ENCODE results near the gene RNF111.
"Not testable (repeated sequence)": the region's sequence is repeated elsewhere in the genome, so short reads cannot be mapped to it uniquely, and the experiment has no call there.

RNF111 gene

DNA sequence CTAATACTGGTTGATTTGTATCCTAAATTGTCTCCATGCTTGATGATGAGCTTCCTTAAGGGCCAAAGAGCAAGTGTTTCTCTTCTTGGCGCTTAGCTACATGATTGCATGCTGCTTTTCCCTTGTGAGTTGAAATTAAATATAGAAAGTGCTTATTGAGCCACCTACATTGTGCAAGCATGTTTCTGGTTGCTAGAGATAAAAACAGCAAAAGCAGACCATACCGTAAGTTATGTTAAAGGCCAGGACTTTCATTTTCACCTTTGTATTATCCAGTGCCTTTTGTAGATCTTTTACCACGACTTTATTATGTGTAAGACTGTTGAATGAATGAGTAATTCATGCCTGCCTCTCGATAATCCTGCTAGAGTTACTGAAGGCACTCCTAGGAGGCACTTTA is 75.6 kb downstream of the RNF111 start:
- DNase-seq = no peak

DNA sequence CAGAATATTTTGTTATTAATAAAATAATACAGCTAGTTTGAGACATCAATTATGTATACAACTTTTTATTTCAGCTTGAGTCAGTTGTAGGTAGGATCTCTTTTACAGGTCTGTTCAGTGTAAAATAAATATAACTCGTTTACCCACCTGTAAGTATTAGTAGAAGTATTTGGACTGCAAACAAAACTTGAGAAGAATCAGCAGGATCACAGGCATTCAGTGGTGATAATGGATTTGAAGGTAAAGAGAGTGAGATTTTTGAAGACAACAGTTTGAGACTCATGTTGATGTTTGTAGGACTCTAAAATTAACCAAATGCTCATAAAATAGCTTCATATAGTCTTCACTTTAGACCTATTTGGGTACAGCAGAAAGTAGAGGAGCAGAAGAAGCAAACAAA is 82.0 kb downstream of the RNF111 start:
- DNase-seq = no peak

DNA sequence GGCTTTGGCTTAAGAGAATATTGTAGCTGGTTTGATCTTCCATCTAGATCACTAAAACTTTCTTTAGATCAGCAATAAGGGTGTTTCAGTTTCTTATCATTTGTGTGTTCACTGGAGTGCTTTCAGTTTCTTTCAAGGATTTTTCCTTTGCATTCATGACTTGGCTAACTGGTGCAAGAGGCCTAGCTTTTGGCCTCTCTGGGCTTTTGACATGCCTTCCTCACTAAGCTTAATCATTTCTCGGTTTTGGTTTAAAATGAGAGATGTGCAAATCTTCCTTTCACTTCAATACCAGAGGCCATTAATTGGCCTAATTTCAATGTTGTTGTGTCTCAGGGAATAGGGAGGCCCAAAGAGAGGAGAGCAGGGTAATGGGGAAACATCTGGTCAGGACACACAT is 87.1 kb downstream of the RNF111 start:
- no peak for DNase-seq

DNA sequence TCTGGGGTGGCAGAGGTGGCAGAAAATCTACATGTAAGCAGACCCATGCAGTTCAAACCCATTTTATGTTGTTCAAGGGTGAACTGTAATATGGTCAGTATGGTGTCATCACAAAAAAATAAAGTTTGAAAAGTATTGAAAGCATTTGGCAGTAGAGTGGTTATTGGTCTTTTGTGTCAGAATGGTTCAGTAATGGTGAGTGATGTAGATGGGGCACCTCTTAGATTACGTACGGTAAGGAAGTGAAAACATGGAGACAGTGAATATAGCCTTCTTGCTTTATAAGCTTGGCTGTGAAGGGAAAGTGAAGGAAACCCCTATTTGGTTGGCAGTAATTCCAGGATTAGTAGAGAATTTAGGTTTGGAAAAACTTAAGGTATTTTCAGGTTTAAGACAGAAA is 100.3 kb downstream of the RNF111 start:
- no peak for DNase-seq

DNA sequence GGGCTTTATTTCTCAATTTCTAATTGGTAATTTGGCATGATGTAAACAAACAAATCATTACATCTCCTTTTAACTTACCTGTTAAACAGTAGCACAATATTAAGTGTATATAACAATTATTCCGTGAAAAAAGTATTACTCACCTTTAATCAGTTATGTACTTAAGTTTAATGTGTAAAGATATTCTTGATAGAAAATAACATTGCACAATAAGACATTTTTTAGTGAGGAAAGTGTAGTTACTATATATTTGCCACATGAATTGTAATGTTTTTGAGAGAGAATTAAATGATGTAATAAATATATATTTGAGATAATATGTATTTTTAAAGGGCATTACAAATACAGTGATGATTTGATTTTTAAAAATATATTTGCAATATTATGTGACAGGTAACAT is 106.6 kb downstream of the RNF111 start:
- DNase-seq = no peak

DNA sequence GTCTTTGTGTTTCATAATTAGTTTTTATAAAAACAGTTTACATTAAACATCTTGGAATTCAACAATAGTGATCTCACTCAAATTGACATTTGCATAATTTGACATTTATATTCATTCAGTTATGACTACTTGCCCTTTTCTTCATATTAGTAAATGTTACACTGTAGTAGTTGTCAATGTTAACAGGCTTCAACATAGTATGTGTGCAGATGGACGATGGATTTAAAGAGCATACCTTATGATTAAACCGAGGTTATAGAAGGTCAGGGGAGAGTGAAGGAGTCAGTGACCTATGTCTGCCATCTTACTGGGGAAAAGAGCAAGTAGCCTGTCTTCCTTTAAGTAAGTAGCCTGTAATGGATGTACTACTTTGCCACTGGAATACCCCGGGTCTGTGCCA is 109.0 kb downstream of the RNF111 start:
- DNase-seq = no peak

DNA sequence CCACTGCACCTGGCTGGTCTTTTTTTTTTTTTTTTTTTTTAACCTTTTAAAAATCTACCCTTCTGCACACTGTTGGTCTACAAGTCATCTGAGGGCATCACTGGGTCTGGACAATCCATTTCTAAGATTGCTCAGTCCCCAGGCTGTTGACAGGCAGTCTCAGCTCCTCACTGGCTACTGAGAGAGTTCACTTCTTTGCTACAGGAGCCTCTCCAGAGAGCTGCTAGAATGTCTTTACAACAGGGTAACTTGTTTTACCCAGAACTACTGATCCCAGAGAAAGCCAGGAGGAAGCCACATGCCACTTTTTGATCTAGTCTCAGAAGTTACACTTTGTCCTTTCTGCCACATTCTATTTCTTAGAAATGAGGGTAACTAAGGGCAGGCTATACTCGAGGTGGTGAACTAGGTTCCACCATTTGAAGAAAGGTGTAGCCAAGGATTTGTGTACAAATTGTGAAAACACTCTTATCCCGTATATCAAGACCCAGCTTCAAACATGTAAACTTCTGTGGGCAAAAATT is 111.8 kb downstream of the RNF111 start:
- DNase-seq = no peak

DNA sequence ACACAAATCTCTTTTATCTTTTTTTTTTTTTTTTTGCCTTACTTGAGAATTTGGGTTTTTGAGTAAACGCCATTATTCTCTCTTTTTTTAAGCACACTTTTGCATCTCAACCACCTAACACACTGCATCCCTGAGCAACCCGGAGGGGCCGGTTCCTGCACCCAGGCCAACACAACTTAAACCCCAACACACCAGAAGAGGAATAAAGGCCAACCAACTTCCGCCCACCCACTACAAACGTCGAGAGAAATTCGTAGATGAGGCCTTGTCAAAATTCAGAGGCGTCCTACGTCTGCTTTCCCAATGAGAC is 117.1 kb downstream of the RNF111 start:
- no peak for DNase-seq

DNA sequence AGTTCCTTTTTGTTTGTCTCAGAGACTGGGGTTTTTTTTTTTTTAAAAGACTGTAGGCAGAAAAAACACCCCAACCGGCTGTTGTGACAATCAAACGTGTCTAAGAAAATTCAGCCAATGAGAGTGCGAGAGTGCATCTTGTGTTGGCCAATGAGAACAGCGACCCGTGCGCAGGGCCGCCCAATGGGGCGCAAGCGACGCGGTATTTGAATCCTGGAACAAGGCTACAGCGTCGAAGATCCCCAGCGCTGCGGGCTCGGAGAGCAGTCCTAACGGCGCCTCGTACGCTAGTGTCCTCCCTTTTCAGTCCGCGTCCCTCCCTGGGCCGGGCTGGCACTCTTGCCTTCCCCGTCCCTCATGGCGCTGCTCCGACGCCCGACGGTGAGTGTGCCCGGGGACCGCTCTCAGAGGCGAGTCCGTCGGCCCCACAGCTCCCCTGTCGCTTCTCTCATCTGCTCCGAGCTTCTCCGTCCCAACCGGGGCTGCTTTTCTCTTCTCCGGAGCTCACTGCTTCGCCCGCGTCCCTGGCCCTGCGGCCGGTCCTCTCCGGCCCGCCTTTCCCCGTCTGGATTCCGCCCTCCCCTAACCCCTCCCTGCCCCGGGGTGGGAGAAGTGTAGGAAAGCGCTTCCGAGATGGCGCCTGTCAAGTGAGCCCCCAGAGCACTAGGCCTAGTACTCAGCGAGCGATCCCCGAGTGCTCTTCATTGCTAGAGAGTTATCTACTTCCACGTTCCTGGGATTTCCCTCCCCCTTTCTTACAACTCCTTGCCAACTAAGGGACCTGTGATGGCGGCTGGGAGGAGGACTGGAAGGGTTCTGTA is 117.7 kb downstream of the RNF111 start, which contains the start of gene CCNB2:
Gene CCNB2, plus strand, starts transcription at position 235 of the 821 bp plus-strand sequence. Its CDS starts 123 bp downstream, at position 358.
- DNase-seq = peak; percentile 70 to 72

DNA sequence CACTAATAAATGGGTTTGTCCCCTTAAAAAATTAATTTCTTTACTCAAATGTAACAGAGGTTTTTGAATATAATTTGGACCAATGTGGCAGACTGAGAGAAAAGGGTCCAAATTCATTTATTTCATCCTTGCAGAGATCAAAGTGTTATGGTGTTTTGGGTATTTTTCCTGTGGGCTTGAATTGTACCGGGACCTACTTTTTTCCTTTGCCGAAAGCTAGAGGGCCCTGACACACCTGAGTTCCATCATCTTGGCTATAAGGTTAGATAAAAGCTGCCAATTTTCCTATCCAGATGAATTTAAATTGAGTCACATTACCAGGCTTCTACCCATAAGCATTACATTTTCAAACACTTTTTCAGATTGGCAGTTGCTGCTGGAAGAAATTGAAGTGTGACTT is 118.4 kb downstream of the RNF111 start:
- no peak for DNase-seq

DNA sequence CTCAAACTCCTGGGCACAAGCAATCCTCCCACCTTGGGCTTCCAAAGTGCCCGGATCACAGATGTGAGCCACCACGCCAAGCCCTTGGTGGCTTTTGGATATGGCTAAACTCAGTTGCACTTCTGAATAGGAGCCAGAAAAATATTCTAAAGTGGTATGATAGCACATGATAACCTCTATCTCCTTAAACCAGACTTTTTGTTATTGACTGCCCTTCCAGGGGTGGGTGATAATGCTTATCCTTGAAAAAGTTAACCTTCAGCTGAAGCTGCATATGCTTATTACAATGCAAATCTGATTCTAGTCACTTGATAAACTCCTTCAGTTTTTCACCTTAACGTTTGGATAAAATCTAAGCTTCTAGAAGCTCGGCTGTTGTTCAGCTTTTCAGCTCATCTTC is 123.8 kb downstream of the RNF111 start:
- no peak for DNase-seq

DNA sequence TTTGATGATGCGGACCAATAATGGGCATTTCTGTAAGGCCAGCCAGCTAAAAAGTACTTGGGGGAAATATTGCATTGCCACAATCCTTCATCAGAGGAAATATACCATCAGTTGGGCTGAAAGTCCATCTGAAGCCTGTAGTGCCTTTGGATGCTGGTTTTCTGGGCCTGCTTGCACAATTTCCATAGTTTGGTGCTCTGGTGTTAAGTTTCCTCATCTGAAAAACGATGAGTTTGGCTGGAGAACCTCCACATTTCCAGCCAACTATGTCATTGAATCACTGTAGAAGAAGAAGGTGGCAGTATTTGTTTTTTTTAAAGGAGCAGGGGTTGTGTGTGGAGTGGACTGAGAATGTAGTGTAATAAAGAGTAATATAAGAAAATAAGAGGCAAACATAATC is 127.6 kb downstream of the RNF111 start:
- no peak for DNase-seq

DNA sequence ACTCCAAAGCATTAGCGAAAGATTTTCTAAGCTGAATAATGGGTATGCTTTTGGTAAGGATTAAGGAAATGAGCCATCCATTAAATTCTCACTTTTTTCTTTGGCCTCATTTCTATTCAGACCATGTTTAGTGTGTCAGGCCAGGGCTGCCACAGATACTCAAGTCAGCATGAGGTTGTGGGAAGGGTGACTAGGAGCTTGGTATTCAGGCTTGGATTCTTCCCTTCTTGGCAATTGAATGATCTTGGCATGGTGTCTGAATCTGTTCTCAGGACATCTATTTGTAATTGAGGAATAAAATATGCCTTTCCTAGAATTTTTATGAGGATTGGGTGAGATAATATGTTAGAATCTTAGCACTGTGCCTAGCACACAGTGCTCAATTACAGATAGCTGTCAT is 128.7 kb downstream of the RNF111 start:
- no peak for DNase-seq

DNA sequence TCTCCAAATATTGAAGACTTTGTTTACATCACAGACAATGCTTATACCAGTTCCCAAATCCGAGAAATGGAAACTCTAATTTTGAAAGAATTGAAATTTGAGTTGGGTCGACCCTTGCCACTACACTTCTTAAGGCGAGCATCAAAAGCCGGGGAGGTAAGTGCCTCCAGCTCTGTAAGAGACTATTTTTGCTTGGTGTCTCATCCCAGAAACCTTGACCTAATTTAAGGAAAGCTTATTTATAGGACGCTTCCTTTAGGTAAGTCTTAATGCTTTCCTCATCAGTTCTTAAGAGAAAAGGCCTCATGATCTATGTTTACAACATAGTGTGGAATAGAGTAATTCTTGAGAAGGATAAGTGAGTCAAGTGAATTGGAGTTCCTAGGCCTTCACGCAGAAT is 129.3 kb downstream of the RNF111 start:
- DNase-seq = no peak

DNA sequence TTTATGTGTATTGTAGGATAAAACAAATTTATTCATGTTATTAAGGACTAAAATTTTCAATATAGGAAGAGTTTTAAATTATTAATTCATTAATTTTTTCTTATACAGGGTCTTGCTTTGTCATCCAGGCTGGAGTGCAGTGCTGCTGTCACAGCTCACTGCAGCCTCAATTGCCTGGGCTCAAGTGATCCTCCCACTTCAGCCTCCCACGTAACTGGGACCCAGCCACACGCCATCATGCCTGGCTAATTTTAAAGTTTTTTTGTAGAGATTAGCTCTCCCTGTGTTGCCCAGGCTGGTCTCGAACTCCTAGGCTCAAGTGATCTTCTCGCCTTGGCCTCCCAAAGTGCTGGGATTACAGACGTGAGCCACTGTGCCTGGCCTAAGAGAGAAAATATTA is 132.2 kb downstream of the RNF111 start:
- no peak for DNase-seq

DNA sequence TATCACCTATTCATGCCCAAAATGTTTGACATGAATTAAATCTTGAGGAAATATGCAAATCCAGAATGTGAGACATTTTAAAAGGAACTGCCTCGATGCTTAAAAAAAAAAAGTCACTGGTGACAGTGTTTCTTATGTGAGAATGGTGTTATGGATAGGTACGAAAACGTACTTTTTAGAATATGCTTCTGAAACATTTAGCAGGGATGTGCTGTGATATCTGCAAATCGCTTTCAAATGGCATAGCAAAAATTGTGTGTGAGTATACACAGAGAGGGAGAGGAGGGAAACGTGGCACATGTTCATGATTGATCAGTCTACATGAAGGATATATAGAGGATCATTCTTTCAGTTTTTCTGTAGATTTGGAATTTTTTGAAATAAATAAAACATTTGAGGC is 133.5 kb downstream of the RNF111 start:
- no peak for DNase-seq

DNA sequence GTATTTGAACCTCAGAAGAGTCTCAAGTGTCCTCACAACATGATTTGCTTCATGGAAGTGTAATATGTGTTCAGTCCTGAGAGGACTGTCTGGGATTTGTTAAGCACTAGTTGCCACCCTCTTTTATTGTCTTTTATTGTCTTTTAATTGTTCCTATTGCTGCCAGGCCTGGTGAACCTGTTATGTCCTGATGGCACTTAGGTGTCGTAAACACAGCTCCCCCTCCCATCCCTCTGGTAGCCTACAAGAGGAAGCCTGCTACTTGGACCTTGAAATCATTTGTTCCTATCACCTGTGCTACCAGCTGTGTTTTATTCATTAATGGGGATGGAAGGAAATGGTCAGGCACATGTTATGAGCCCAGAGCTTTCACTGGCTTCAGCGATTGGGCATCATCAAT is 136.8 kb downstream of the RNF111 start:
- DNase-seq = no peak

DNA sequence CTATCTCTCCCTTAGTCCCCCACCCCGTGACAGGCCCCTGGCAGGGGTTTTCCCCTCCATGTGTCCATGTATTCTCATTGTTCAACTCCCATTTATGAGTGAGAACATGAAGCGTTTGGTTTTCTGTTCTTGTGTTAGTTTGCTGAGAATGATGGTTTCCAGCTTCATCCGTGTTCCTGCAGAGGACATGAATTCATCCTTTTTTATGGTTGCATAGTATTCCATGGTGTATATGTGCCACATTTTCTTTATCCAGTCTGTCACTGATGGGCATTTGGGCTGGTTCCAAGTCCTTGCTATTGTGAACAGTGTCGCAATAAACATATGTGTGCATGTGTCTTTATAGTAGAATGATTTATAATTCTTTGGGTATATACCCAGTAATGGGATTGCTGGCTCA is 138.2 kb downstream of the RNF111 start:
- DNase-seq = not testable (repeated sequence)

DNA sequence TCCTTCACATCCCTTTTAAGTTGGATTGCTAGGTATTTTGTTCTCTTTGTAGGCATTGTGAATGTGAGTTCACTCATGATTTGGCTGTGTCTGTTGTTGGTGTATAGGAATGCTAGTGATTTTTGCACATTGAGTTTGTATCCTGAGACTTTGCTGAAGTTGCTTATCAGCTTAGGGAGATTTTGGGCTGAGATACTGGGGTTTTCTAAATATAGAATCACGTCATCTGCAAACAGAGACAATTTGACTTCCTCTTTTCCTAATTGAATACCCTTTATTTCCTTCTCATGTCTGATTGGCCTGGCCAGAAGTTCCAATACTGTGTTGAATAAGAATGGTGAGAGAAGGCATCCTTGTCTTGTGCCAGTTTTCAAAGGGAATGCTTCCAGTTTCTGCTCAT is 139.8 kb downstream of the RNF111 start:
- not testable (repeated sequence) for DNase-seq

DNA sequence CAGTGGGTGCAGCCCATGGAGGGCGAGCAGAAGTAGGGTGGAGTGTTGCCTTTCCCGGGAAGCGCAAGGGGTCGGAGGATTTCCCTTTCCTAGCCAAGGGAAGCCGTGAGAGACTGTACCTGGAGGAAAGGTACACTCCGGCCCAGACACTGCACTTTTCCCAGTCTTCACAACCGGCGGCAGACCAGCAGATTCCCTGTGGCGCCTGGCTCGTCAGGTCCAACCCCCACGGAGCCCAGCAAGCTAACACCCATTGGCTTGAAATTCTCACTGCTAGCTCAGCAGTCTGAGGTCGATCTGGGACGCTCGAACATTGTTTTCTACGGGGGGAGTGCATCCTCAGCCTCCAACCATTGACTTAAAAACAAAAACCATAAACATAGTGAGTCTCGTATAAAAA is 144.0 kb downstream of the RNF111 start:
- DNase-seq = no peak

DNA sequence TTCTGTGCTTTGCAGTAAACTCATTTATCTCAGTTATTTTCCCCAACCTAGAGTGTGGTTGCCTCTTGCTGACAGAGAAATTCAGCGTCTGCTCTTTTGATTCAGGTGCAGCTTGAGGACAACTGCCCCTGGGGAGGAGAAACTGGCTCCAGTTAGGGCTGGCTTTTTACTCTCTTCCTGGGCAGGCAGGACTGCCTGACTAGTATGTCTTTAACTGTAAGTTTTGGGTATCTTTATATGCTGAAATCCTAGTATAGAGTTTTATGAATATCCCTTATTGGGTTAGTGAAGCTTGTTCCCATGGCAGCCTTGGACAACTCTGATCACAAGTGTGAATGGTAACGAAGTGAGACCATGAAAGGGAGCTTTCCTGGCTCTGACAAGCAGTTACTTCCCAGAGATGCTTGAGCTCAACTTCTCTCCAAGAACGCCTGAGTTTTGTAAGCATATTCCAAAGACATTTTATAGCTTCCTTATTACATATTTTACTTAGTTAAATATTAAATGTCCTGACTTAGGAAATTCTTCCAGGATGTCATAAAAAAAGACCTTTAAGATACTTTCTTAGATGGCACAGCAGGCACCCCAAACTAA is 144.6 kb downstream of the RNF111 start:
- DNase-seq = no peak

DNA sequence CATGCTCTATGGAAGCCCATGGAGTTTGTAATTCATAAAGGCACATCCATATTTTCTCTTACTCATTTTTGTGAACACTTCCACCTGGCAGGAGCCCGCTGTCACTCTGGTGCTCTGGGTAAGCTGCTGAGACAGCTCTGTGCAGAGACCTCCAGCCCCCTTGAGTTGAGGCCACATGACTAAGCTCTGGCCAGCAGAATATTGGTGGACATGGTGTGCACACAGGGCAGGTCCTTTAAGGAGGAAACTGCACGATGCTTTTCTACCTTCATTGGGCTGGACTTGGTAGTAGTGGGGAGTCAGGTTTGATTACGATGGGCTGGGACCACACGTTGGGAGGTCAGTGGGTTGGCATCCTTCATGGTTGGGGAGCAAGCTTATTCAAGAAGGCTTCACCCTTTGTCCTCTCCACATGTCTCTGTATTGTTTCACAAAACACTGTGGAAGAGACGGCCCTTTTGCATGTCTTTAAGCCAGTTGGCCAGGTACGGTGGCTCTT is 146.5 kb downstream of the RNF111 start:
- no peak for DNase-seq

DNA sequence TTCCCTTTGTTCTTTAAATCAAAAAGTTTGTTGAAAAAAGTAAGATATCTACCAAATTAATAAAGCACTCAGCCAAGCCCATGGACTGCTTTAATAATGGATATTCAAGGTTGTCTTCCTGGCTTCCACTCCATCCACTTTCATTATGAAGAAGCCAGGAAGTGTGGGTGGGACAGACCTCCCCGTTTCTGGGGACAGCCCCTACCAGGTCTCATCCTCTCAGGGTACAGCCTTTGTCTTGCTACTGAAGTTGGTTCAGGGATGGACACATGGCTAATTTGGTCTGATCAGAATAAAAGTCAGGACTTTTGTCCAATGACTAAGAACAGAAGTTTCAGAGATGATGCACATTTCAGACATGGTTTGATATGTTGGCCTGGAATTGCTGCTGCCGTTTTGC is 150.1 kb downstream of the RNF111 start:
- no peak for DNase-seq

DNA sequence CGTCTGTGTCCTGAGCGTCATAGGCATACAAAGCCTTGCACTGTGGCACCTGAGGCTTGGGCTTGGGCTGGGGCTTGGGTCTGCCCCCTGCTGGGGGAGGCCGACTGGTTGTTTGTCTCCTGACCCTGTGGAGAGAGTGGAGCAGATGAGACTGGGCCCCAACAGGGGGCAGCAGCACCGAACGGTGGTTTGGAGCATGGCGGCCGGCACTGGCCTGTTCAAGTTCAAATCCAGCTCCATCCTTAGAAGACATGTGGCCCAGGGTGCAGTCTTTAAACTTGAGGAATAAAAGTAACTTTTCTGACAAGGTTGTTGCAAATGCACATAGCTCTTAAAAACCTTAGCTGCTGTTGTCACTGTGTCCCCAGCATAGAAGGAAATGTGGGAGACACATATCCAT is 150.8 kb downstream of the RNF111 start:
- DNase-seq = peak; percentile 34 to 46
